Measurements from ENCODE around the gene PORCN. TPM values are rescaled to one million over a fixed set of nuclear protein-coding genes. Genes with fewer than 3 reads are reported as not detected.

PORCN gene
- total RNA-seq, 1 experiment from 2014 or later: 4.6 TPM

GRCh38 chrX:48560681-48561080 lies 51.9 kb downstream of the PORCN start:
- intact Hi-C loops (cut with micrococcal nuclease; ENCODE audit: unreplicated experiment): no loop called here
- H3K27ac Mint-ChIP-seq (ENCODE audit: unreplicated experiment): no peak overlapping the region
- ChIA-PET CTCF (no interaction called here), POLR2A (no interaction called here)
- H3K4me1 ChIP-seq: no peaks in the 10 kb centered on the region
- no peaks in the 10 kb centered on the region for H3K27me3 Mint-ChIP-seq (ENCODE audit: insufficient read depth, unreplicated experiment)
- DNase-seq: no peak
- no peaks in the 10 kb centered on the region for H3K9me3 Mint-ChIP-seq (ENCODE audit: unreplicated experiment)
- H3K27me3 ChIP-seq (replicated peaks; ENCODE audit: control insufficient read depth, insufficient read depth, low read length): no peaks in the 10 kb centered on the region
- BruUV-seq (replicated peaks): no TSS peak
- H3K36me3 Mint-ChIP-seq (ENCODE audit: insufficient read depth, unreplicated experiment): peaks cover 5% of the 10 kb centered on the region
- TF ChIP-seq CTCF (IDR thresholded peaks at IDR 0.05; ENCODE audit: insufficient read depth in 1 of 2, low read depth in 1 of 2, low read length in 1 of 2, severe bottlenecking in 1 of 2, unreplicated experiment in 1 of 2): no peak
- no peaks in the 10 kb centered on the region for H3K4me1 Mint-ChIP-seq (ENCODE audit: low read depth, unreplicated experiment)
- H3K4me3 Mint-ChIP-seq (ENCODE audit: unreplicated experiment): no peak overlapping the region
- H3K36me3 ChIP-seq (ENCODE audit: control insufficient read depth, insufficient read depth, low read length): no peaks in the 10 kb centered on the region; the same call in 1 of the 2 replicates
- no peaks in the 10 kb centered on the region for H3K9me3 ChIP-seq
- H3K4me3 ChIP-seq (ENCODE audit: low read depth, low read length): no peak overlapping the region

- no peak for TF ChIP-seq CTCF (IDR thresholded peaks at IDR 0.05; ENCODE audit: insufficient read depth in 1 of 2, low read depth in 1 of 2, low read length in 1 of 2, severe bottlenecking in 1 of 2, unreplicated experiment in 1 of 2)
- ChIA-PET CTCF (no interaction called here), POLR2A (no interaction called here)
- no TSS peak for BruUV-seq (replicated peaks)
- H3K27me3 Mint-ChIP-seq (ENCODE audit: insufficient read depth, unreplicated experiment): no peaks in the 10 kb centered on the region
- intact Hi-C loops (cut with micrococcal nuclease; ENCODE audit: unreplicated experiment): no loop called here
- H3K4me3 ChIP-seq (ENCODE audit: low read depth, low read length): no peak overlapping the region
- no peaks in the 10 kb centered on the region for H3K36me3 ChIP-seq (ENCODE audit: control insufficient read depth, insufficient read depth, low read length)
- DNase-seq: no peak
- H3K4me1 Mint-ChIP-seq (ENCODE audit: low read depth, unreplicated experiment): no peaks in the 10 kb centered on the region
- no peak overlapping the region for H3K27ac Mint-ChIP-seq (ENCODE audit: unreplicated experiment)
- no peaks in the 10 kb centered on the region for H3K9me3 ChIP-seq
- no peak overlapping the region for H3K4me3 Mint-ChIP-seq (ENCODE audit: unreplicated experiment)
- H3K9me3 Mint-ChIP-seq (ENCODE audit: unreplicated experiment): no peaks in the 10 kb centered on the region
- H3K4me1 ChIP-seq: no peaks in the 10 kb centered on the region
- peaks cover 16% of the 10 kb centered on the region for H3K36me3 Mint-ChIP-seq (ENCODE audit: insufficient read depth, unreplicated experiment)
- H3K27me3 ChIP-seq (replicated peaks; ENCODE audit: control insufficient read depth, insufficient read depth, low read length): no peaks in the 10 kb centered on the region
Measured at GRCh38 chrX:48569958-48570357, 61.2 kb downstream of the PORCN start.

Other genes starting within 250 kb of the PORCN start
- gene SSX3, start 152.3 kb upstream of the PORCN start, total RNA-seq (2022): not detected in 2 replicates
- not detected in 2 replicates for gene SSX4, start 125.5 kb upstream of the PORCN start, total RNA-seq (2022)
- not detected in 2 replicates for gene SSX4B, start 97.0 kb upstream of the PORCN start, total RNA-seq (2022)
- 0.95 TPM in 1 of 2 replicates, not detected in the other for gene SLC38A5, start 38.7 kb upstream of the PORCN start, total RNA-seq (2022)
- 41.1 and 41.6 TPM in 2 replicates for gene FTSJ1, start 32.8 kb upstream of the PORCN start, total RNA-seq (2022)
- gene EBP, start 12.8 kb downstream of the PORCN start, total RNA-seq (2022): 141 and 154 TPM in 2 replicates
- gene TBC1D25, start 30.7 kb downstream of the PORCN start, total RNA-seq (2022): 9.3 and 11.1 TPM in 2 replicates
- 233 and 264 TPM in 2 replicates for gene RBM3, start 65.5 kb downstream of the PORCN start, total RNA-seq (2022)
- 41.8 and 46.5 TPM in 2 replicates for gene WDR13, start 88.5 kb downstream of the PORCN start, total RNA-seq (2022)
- gene WAS, start 174.8 kb downstream of the PORCN start, total RNA-seq (2022): 0.39 and 0.43 TPM in 2 replicates
- 13.9 and 15.8 TPM in 2 replicates for gene SUV39H1, start 187.7 kb downstream of the PORCN start, total RNA-seq (2022)

Data from Caco-2 (cell line).